MM.1S (cell line): ENCODE measurements around the gene FEM1C.

Experiments used
- DNase-seq: peaks from one replicate; pipeline ENCODE4 v3.0.0-alpha.2; 2015
- H2AFZ ChIP-seq: fragments of 300-600 bp; sonication (generic); 2 replicates; pipeline ENCODE4 v1.6.0; 2016; ENCODE audit warnings: antibody characterized with exemption, low read length
- H3F3A ChIP-seq: fragments of 300-600 bp; sonication (generic); 2 replicates; pipeline ENCODE4 v1.6.1; 2016; ENCODE audit warnings: mild to moderate bottlenecking, antibody characterized with exemption, low read length, moderate library complexity, mixed read lengths; ENCODE audit not compliant: insufficient read depth
- H3K27ac ChIP-seq: fragments of 300-600 bp; sonication (generic); 2 replicates; pipeline ENCODE4 v1.5.1; 2016; ENCODE audit warnings: mild to moderate bottlenecking, low read length
- H3K27me3 ChIP-seq: fragments of 300-600 bp; sonication (generic); replicated peaks from 2 replicates; pipeline ENCODE4 v1.6.0; 2016; ENCODE audit warnings: low read length; ENCODE audit not compliant: insufficient read depth
- H3K36me3 ChIP-seq: fragments of 300-600 bp; sonication (generic); replicated peaks from 2 replicates; pipeline ENCODE4 v1.6.1; 2016; ENCODE audit warnings: mild to moderate bottlenecking, low read length, mixed read lengths; ENCODE audit not compliant: insufficient read depth
- H3K4me1 ChIP-seq: fragments of 300-600 bp; sonication (generic); 2 replicates; pipeline ENCODE4 v1.6.1; 2016; ENCODE audit warnings: low read length, mixed read lengths
- H3K4me2 ChIP-seq: fragments of 300-600 bp; sonication (generic); 2 replicates; pipeline ENCODE4 v1.6.0; 2016; ENCODE audit warnings: low read depth, low read length
- H3K4me3 ChIP-seq: fragments of 300-600 bp; sonication (generic); 2 replicates; pipeline ENCODE4 v1.5.1; 2016; ENCODE audit warnings: low read length, mixed read lengths
- H3K79me2 ChIP-seq: fragments of 300-600 bp; sonication (generic); 2 replicates; pipeline ENCODE4 v1.6.1; 2016; ENCODE audit warnings: mixed run types, low read length, mixed read lengths
- H3K9ac ChIP-seq: fragments of 300-600 bp; sonication (generic); 2 replicates; pipeline ENCODE4 v1.6.1; 2016; ENCODE audit warnings: low read length, mixed read lengths
- H3K9me2 ChIP-seq: fragments of 300-600 bp; sonication (generic); replicated peaks from 2 replicates; pipeline ENCODE4 v1.6.1; 2016; ENCODE audit warnings: mild to moderate bottlenecking, low read length, mixed read lengths; ENCODE audit not compliant: insufficient read depth
- H3K9me3 ChIP-seq: fragments of 300-600 bp; sonication (generic); replicated peaks from 2 replicates; pipeline ENCODE4 v1.6.1; 2016; ENCODE audit warnings: mild to moderate bottlenecking, low read length, mixed read lengths; ENCODE audit not compliant: insufficient read depth
- H4K20me1 ChIP-seq: fragments of 300-600 bp; sonication (generic); 2 replicates; pipeline ENCODE4 v1.6.1; 2016; ENCODE audit warnings: mild to moderate bottlenecking, low read length, moderate library complexity, mixed read lengths; ENCODE audit not compliant: insufficient read depth
- EZH2 ChIP-seq: fragments of 300-600 bp; sonication (generic); optimal IDR thresholded peaks from 2 replicates; pipeline ENCODE3; 2017; ENCODE audit warnings: low read depth, mild to moderate bottlenecking, antibody characterized with exemption, low read length, mixed read lengths
- EZH2phosphoT487 ChIP-seq: fragments of 300-600 bp; sonication (generic); IDR thresholded peaks from 2 replicates; pipeline ENCODE4 v1.6.1; 2018; ENCODE audit warnings: antibody characterized with exemption, low read length
- TF ChIP-seq, protein P1 (sequence below): fragments of 300-600 bp; sonication (generic); IDR thresholded peaks from 2 replicates; pipeline ENCODE4 v1.5.1; 2016; ENCODE audit warnings: antibody characterized with exemption, low read length, mixed read lengths

Gene FEM1C

DNA sequence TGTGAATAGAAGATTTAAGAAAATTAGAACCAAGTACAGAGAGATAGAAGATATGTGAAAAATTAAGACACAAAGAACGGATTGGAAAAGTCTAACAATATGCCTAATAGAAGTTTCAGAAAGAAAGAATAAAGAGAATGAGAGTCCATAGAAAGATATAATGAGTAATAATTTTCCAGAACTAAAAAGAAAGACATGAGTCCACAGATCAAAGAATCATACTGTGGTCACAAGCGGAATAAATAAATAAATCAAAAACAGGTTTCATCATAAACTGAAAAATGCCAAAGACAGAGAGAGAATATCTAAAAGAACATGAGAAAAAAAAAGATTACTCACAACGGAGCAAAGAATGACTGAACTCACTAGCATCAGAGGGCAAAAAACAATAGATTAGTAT is 32.9 kb downstream of the FEM1C start:
- H3K4me1 ChIP-seq: no peaks in the 10 kb centered on the region
- no peaks in the 10 kb centered on the region for H3K9me2 ChIP-seq
- H3K9me3 ChIP-seq: no peaks in the 10 kb centered on the region
- no peaks in the 10 kb centered on the region for H3K36me3 ChIP-seq
- no peak overlapping the region for H2AFZ ChIP-seq
- H3K4me2 ChIP-seq: no peak overlapping the region
- H3K79me2 ChIP-seq: no peaks in the 10 kb centered on the region
- no peaks in the 10 kb centered on the region for H4K20me1 ChIP-seq
- H3F3A ChIP-seq: no peaks in the 10 kb centered on the region
- DNase-seq: no peak
- no peak for TF ChIP-seq EZH2
- TF ChIP-seq EZH2phosphoT487: no peak
- TF ChIP-seq, protein P1, sequence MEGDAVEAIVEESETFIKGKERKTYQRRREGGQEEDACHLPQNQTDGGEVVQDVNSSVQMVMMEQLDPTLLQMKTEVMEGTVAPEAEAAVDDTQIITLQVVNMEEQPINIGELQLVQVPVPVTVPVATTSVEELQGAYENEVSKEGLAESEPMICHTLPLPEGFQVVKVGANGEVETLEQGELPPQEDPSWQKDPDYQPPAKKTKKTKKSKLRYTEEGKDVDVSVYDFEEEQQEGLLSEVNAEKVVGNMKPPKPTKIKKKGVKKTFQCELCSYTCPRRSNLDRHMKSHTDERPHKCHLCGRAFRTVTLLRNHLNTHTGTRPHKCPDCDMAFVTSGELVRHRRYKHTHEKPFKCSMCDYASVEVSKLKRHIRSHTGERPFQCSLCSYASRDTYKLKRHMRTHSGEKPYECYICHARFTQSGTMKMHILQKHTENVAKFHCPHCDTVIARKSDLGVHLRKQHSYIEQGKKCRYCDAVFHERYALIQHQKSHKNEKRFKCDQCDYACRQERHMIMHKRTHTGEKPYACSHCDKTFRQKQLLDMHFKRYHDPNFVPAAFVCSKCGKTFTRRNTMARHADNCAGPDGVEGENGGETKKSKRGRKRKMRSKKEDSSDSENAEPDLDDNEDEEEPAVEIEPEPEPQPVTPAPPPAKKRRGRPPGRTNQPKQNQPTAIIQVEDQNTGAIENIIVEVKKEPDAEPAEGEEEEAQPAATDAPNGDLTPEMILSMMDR: no peak
- no peak overlapping the region for H3K27ac ChIP-seq
- no peaks in the 10 kb centered on the region for H3K27me3 ChIP-seq
- H3K4me3 ChIP-seq: no peak overlapping the region
- H3K9ac ChIP-seq: no peak overlapping the region

DNA sequence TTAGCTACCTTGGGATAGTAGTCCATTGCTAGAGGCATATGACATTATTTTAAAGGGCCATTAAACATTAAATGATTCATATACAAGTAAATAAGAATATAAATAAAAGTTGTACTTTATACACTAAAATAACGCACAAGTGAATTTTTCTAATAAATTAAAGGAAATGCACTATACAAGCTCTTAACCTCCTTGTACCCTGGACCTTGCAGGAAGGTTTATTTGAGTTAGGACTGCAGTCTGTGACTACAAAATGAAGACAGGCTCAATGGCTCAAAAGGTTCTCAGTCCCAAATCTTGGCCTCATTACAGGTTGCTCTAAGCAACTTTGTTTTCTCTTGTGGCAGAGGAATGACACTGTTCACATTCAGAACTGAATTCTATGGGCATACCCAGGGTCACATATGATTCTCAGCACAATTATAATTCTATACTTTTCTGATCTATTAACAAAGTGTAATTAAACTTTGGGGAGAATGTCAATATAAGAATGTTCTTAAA is 34.4 kb downstream of the FEM1C start:
- no peaks in the 10 kb centered on the region for H3K9me2 ChIP-seq

DNA sequence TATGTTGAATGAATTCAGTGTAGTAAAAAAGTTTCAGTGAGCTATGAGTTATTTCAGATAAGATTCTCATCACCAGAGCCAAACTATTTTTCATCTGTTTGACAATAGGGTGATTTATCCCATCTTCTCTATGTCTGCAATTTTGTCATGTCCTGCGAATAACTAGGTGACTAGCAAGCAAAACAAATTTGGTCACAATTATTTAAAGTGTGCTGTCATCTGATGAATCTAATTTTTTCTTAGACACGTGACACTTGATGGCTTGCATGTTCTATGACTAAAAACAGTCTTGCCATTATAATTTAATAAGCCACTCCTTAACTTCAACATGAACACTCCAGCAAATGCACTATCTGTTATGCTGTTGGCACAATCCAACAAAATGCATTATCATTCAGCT is 35.0 kb downstream of the FEM1C start:
- H3F3A ChIP-seq: no peaks in the 10 kb centered on the region

More for the DNA sequence above, 34.4 kb downstream of the FEM1C start:
- H3F3A ChIP-seq: no peaks in the 10 kb centered on the region
- DNase-seq: no peak
- no peak for TF ChIP-seq EZH2
- TF ChIP-seq, protein P1: no peak
- TF ChIP-seq EZH2phosphoT487: no peak
- no peak overlapping the region for H2AFZ ChIP-seq
- no peaks in the 10 kb centered on the region for H3K79me2 ChIP-seq
- no peak overlapping the region for H3K9ac ChIP-seq
- no peaks in the 10 kb centered on the region for H3K4me1 ChIP-seq
- H3K9me3 ChIP-seq: no peaks in the 10 kb centered on the region
- H3K4me3 ChIP-seq: no peak overlapping the region
- no peaks in the 10 kb centered on the region for H3K27me3 ChIP-seq
- H3K36me3 ChIP-seq: no peaks in the 10 kb centered on the region
- no peak overlapping the region for H3K4me2 ChIP-seq
- H3K27ac ChIP-seq: no peak overlapping the region
- no peaks in the 10 kb centered on the region for H4K20me1 ChIP-seq

More for the DNA sequence above, 35.0 kb downstream of the FEM1C start:
- Histone ChIP-seq H3K27ac (no peak overlapping the region), H3K4me2 (no peak overlapping the region), H3K79me2 (no peaks in the 10 kb centered on the region), H3K4me1 (no peaks in the 10 kb centered on the region), H4K20me1 (no peaks in the 10 kb centered on the region), H3K9ac (no peak overlapping the region), H3K4me3 (no peak overlapping the region), H2AFZ (no peak overlapping the region), H3K27me3 (no peaks in the 10 kb centered on the region), H3K9me3 (no peaks in the 10 kb centered on the region), H3K36me3 (no peaks in the 10 kb centered on the region), H3K9me2 (no peaks in the 10 kb centered on the region)
- no peak for DNase-seq
- TF ChIP-seq, protein P1: no peak
- TF ChIP-seq EZH2 (no peak), EZH2phosphoT487 (no peak)
